Renal pelvis (tissue), 4 donors: ENCODE data around the gene HAGHL. TPM values are rescaled to one million over a fixed set of nuclear protein-coding genes. Genes with fewer than 3 reads are reported as not detected.
"Not testable (repeated sequence)": the region's sequence is repeated elsewhere in the genome, so short reads cannot be mapped to it uniquely, and the experiment has no call there.

Experiments
- DNase-seq: peaks from one replicate; pipeline ENCODE4 v3.0.0-alpha.2; 2013
- polyA plus RNA-seq, 3 donors: library from polyadenylated mRNA; unstranded; fragments of 120-200 nt; gene quantifications; one replicate each; pipeline ENCODE4 v1.2.1, GENCODE V29; 2013; ENCODE audit not compliant: insufficient read length in 3 of 3

Gene HAGHL
- polyA plus RNA-seq, 3 donors = 4.6 to 8.5 (median 4.8) TPM

- DNase-seq = no peak
Observed at GRCh38 chr16:733382-734207, 6.7 kb downstream of the HAGHL start.

GRCh38 chr16:734208-734980 is 7.5 kb downstream of the HAGHL start:
- no peak for DNase-seq

DNA sequence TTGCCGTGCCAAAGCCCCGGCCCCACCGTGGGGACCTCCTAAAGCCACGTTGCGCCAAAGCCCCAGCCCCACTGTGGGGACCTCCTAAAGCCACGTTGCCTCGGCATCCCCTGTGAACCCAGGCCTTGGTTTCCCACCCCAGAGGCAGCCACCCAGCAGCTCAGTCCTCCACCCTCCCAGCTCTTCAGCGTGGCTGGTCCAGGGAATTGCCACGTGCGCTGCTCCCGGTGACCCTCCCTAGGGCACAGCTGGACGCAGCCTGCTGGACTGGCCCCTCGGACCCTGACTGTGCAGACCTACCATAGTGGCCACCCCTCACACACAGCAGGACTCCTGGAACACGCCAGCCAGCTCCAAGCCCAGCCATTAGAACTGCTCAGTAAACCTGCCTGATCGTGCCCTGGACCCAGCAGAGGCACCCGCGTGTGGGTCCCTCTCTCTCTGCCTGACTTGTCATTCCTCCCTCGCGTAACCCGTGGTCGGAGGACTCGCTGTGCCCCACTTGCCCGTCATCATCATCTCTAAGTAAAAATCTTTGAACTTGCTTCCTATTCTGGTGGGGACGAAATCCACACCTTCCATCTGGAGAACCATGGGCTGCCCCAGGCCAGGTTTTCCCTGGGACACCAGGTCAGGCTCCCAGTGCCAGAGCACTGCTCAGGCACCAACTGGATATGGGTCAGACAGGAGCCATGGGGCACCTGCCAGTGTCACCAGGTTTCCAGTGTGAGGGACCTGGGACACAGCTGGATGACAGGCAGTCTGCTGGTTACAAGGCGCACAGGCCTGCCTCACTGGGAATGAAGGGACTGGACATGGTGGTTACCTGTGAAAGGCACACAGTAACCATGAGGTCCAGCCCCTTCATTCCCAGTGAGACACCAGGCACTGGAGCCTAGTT is 8.3 kb downstream of the HAGHL start:
- DNase-seq = no peak

DNA sequence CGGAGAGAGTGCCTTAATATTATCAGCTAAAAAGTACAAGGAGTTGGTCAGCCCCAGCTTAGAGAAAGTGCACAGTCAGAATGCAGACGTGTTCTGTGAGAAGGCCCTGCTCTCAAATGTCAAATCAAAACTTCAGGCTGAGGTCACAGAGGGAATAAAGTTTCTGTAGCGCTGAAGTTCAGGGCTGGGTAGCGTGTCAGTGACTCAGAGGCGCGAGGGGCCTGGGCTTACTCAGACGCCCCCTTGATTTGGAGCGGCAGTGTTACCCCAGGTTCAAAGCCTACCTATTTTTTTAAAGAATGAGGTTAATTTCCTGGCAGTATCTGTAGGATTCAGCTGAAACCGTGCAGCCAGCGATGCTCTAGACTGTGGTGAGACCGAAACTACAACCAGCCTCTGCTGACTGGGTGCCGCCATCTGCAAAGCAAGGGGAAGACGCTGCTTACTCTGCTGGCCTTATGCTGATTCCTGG is 9.1 kb downstream of the HAGHL start:
- DNase-seq = no peak

GRCh38 chr16:736936-737481 is 10.1 kb downstream of the HAGHL start:
- DNase-seq = no peak

DNA sequence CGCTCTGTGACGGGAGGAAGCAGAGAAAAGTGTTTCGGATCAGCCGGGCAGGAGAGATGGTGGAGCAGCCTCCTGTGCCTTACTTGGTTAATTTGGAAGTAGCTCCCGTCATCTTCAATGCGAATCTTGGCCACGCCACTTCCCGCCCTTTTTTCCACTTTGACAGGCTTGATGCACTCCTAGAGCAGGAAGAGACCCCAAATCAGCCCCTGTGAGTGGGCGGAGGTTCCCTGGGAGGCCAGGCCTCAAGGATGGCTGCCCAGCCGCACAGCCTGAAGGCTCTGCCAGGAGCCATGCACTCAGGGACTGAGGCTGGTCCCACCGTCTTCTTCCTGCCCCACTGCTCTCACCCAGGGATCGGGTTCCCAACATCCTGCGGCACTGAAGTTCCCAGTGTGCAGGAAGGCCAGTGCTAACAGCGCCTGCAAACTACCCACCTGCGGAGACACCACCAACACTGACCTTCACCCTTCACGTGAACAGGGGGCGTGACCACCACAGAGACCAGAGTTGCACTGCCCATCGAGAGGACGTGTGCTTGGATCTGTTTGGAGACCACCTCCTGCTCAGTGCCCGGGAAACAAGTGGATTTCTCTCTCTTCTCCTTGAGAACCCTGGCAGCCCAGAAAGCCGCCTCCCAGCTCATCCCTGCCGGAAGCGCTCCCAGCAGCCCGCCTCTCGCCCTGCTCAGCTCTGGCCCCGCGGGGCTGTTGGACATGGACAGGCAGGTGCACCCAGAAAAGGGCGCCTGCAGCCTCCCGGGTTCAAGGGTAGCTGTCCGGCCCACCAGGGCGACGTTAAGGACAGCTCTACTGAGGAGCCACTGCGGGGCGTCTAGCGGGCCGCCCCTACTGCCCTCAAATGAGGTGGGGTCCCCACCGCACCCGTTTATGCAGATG is 12.9 kb downstream of the HAGHL start:
- no peak for DNase-seq

GRCh38 chr16:740459-740763 is 13.5 kb downstream of the HAGHL start:
- DNase-seq = no peak

GRCh38 chr16:740764-741505 is 14.0 kb downstream of the HAGHL start, which contains the start of gene CIAO3:
TSS of gene CIAO3 (minus strand) at chr16:740997. CDS start at chr16:740985, 12 bp downstream.
- peak; percentile 87 for DNase-seq

GRCh38 chr16:741986-742629 is 15.2 kb downstream of the HAGHL start:
- no peak for DNase-seq

GRCh38 chr16:742894-743293 is 16.0 kb downstream of the HAGHL start:
- not testable (repeated sequence) for DNase-seq

DNA sequence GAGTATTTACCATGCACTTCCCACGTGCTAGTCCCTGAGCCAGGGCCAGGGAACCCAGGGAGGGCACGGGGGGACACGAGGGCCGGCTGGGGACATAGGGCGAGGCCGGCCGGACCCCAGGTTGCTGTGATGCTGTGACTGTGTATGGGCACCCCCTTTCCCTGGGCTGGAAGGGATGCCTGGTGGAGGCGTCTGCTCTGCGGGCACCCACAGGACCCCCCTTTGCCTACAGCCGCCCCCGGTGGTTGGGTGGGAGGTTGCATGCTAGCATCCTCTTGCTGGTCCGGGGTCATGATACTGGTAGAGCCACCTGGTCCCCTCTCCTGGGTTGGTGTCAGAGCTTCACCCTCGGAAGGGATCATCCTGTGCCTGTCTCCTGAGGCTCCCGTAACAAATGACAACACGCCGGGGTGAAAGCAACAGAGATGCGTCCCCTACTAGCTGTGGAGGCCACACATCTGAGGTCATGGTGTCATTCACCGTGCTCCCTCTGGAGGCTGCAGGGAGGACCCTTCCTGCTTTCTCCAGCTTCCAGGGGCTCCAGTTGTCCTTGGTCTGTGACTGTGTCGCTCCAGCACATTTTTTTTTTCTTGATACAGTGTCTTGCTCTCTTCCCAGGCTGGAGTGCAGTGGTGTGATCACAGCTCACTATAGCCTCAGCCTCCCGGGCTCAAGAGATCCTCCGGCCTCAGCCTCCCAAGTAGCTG is 17.0 kb downstream of the HAGHL start:
- no peak for DNase-seq

GRCh38 chr16:745739-746138 is 18.8 kb downstream of the HAGHL start:
- DNase-seq = no peak

DNA sequence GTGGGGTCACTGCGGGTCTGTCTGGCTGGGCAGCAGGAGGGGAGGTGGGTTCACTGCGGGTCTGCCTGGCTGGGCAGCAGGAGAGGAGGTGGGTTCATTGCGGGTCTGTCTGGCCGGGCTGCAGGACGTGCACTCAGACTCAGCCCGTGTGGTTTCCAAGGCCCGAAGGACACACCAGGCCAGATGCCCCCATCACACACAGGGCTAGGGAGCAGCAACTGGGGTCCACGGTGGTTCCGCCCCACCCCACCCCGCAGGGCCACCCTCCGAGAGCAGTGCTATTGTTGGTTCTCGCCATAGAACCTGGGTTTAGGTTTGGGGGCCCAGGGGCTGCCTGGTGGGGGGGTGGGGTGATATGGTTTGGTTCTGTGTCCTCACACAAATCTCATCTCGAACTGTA is 19.7 kb downstream of the HAGHL start:
- no peak for DNase-seq

DNA sequence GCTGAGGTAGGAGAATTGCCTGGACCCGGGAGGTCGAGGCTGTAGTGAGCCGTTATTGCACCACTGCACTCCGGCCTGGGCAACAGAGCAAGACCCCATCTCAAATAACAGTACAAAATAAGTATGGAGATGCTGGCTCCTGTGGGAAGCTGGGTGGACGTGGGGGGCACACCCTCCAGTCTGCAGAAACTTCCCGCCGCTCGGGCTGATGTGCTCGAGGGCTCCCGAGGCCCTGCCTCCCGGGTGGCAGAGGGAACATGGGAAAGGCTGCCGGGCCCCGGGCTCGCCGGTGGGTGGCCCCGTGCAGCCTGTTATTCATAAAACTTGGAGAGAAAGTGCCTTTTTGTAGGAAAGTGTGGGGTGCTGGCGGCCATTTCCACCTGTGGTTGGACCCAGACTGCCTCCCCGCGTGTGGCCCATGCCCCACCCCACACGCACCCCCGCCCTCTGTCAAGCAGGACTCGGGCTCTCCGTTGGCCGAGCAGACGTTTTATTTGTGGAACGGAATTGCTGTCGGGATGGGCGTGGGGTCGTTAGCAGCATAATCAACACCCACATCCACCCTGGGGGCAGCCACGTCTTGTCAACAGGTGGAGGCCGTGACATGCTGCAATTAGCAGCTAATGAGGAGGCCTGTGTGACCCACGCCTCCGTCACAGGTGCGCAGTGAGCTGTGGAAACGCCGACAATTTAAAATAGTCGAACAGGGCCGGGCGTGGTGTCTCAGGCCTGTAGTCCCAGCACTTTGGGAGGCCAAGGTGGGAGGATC is 21.3 kb downstream of the HAGHL start:
- DNase-seq = no peak

DNA sequence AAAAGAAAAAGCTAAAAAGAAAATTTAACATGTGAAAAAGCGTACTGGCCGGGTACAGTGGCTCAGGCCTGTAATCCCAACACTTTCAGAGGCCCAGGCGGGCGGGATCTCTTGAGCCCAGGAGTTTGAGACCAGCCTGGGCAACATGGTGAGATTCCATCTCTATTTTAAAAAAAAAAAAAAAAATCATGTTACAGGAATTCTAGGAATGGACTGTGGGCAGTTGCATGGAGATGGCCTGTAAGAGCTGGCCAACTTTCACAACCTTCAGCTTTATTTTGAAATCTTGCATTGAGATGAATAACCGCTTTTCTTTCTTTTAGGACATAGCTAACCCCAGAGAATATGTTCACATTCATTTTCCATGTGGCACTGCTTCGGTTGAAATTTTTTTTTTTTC is 22.1 kb downstream of the HAGHL start:
- no peak for DNase-seq

DNA sequence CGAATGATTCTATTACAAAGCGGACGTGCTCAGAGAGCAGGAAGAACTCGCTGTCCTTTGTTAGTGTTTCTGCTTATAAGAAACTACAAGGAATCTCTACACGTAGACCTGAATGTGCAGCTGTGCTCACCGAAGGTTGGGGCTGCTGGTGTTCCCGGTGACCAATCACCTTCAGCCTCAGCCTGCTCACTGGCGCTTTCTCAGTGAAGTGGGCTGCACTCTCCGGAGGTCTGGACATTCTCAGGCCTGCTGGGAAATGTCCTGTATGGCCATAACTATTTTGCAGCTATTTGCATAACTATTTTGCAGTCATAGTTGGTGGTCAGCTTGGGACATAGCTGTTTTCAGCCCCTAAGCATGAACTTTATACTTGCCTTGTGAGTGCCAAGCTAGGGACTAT is 23.6 kb downstream of the HAGHL start:
- no peak for DNase-seq

- DNase-seq = no peak
Observed at GRCh38 chr16:751152-752006, 24.5 kb downstream of the HAGHL start.
